D721Med (cell line): ENCODE measurements around the gene KLHL10.

ENCODE experiments used
- DNase-seq: peaks from one replicate; pipeline ENCODE4 v3.0.0; 2011; ENCODE audit warnings: low spot score; ENCODE audit not compliant: insufficient read length
- FAIRE-seq: peaks from 2 replicates; lab custom pipeline; 2011; peaks lifted over from hg19 to GRCh38; lab: Jason Lieb, UNC
- TF ChIP-seq, protein P1 (sequence below): IDR thresholded peaks from 2 replicates; pipeline ENCODE4 v1.5.1; 2012; ENCODE audit warnings: mild to moderate bottlenecking, control low read depth; ENCODE audit not compliant: insufficient read depth; ENCODE audit errors: missing control alignments

KLHL10 gene

DNA sequence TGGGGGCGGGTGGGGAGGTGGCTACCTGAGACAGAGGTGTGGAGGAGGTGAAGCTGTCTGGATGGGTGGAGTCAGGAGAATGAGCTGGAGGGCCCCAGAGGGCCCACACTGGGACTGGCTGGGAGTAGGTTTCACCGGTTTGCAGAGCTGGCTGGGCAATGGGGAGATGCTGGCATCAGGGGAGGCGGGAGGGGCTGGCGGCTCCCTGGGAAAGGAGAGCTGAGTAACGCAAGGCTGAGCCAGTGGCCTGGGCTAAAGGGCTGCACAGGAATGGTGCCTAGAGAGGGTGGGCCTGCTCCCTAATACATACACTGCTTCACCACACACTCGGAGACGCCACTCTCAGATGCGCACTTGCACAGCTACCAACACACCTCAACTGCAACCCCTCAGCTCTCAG, 38.3 kb upstream of the KLHL10 start:
- FAIRE-seq (no peak), DNase-seq (no peak)
- TF ChIP-seq, protein P1, sequence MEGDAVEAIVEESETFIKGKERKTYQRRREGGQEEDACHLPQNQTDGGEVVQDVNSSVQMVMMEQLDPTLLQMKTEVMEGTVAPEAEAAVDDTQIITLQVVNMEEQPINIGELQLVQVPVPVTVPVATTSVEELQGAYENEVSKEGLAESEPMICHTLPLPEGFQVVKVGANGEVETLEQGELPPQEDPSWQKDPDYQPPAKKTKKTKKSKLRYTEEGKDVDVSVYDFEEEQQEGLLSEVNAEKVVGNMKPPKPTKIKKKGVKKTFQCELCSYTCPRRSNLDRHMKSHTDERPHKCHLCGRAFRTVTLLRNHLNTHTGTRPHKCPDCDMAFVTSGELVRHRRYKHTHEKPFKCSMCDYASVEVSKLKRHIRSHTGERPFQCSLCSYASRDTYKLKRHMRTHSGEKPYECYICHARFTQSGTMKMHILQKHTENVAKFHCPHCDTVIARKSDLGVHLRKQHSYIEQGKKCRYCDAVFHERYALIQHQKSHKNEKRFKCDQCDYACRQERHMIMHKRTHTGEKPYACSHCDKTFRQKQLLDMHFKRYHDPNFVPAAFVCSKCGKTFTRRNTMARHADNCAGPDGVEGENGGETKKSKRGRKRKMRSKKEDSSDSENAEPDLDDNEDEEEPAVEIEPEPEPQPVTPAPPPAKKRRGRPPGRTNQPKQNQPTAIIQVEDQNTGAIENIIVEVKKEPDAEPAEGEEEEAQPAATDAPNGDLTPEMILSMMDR, result no peak

DNA sequence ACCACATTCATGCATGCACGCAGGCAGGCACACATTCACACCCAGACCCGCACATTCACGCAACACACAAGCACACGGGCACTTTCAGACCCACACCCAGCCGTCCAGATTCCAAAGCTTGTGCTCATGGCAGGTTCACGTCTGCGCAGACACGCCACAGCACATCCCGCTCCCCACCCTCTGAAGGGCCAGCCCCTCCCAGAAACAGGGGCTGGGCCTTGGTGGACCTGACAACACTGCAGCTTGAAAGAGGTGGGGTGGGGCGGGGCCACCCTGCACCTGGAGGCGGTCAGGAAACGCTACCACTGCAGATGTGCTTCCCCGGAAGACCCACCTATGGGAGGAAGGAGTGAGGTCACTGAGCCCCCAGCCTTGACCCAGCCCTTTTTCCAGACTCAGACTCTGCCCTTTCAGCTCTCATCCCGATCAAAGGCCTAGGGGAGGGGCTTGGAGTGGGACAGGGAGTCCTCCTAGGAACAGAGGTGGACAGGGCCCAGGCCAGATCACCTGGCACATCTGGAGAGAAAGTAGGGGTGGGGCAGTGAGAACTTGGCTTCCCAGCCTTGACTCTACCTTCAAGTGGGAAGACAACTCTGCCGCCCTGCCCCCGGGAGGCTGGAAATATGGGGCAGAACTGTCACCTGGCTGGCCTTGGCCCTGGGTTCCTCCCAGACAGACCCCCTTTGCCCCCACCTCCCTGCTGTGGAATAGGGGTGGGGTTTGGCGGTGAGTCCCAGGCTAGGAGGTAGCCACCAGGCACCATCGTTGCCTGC, 36.8 kb upstream of the KLHL10 start:
- no peak for DNase-seq
- TF ChIP-seq, protein P1, result no peak
- FAIRE-seq, result no peak

DNA sequence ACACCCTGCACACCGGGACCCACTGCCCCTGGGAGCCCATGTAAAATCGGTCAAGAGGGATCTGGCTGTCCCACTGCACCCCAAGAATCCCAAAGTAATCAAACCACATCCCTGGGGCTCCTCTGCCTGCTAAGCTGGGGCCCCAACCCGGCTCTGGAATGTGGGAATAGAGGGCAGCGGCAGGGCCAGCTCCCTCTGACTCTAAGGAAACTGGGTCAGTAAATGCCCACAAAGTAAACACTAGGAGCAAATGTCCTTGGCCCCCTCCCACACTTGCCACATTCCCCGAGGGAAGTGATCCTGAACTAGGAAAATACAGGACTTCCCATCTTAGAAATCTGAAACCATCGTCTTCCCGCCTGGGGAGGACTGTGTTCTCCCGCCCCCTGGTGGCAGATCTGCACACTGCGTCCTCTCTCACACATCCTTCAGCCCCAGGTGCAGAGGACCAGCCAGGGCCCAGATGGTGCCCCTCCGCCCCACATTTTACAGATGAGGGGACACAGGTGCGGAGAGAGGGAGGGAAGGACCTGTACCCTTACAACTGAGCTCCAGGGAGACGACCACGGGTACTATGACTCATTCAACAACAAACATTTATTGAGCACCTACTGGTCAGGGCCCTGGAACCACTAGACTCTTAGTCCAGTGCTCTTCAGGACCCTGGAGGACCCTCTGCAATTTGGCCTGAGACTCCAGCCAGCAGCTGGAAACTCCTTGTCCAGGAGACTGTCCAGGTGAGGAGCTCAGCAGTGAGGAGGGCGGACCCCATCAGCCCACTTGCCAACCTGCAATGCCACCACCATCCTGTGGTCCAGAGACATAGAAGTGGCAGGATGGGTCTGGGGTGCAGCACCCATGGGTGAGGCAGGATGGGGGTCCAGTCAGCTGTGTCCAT, 36.0 kb upstream of the KLHL10 start:
- DNase-seq, result peak; percentile 77
- TF ChIP-seq, protein P1, result peak; percentile 99
- FAIRE-seq, result no peak

DNA sequence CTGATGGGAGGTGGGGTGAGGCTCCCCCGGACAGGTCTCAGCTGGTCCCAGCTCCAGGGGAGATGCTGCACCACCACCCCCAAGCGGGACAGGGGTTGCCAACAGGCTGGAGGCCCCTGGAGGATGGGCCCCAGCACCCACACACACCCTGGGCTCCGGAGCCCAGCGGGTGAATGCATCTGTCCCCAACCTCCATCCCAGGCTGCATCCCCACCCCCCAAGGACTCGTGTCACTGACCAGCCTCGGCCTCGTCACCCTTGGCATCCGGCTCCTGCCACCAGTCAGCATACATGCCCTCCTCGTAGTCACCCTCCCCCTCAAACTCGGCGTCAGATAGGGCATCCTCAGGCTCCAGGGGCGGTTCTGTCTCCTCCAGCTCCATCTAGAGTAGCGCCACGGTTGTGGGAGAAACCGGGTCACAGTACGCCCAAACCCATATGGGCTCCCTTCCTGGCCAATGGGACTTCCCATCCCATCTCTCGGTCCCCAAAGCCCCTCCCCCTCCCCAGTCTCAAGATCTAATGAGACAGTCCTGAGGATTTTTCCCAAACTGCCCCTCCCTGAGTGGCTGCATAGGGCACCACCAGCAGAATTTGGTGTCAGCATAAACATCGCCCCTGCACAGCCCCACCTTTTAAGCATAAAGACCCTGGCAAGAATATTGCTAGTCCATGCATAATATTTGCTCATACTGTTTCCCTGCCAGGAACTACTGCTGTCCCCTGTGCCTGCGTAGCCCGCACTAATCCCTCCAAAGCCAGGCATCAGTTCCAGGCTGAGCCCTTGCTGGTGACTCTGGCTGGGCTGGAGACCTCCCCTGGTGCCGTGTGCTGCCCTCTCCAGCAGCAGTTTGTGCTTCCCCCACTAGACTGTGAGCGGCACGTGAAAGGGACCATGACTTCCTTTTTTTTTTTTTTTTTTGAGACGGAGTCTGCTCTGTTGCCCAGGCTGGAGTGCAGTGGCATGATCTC, 34.3 kb upstream of the KLHL10 start:
- FAIRE-seq (no peak), DNase-seq (no peak)
- TF ChIP-seq, protein P1, result no peak

DNA sequence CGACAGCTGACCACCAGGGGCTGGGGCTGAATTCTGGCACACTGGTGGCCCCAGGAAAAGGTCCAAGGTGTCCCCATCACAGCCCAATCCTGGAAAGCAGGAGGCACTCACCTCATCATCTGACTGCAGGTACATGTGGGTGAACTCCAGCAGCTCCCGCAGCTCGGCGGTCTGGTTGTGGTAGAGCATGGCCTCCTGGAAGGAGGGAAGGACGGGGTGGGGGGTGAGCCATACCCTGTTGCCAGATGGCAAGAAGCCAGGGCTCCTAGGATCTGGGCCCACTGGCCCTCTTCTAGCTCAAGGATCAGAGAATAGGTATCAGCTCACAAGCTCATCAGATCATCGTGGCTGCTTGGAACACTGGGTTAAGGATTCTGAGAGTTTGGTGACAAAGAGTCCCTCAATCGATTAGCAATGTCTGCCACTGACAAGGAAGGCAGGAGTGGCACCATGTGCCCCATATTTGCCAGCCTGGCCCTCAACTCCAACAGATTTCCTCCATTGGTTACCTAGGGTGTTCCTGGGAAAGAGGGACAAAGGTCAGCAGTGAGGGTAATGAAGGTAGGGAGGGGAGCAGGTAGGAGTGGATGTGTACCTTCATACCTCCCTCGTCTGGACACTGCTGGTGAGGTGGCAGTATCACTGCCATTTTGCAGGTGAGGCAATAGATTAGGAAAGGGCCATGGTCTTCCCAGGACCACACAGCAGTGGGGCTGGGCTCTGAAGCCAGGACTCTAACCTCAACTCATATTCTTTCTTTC, 30.8 kb upstream of the KLHL10 start:
- TF ChIP-seq, protein P1, result no peak
- FAIRE-seq, result no peak

More for the DNA sequence above, 30.8 kb upstream of the KLHL10 start:
- DNase-seq, result no peak
